ENCODE results near the gene CNKSR2. TPM values are rescaled to one million over a fixed set of nuclear protein-coding genes. Genes with fewer than 3 reads are reported as not detected.
A peak's percentile ranks its signal among the peaks of the same experiment; 100 is the strongest.
"Not testable (repeated sequence)": the region's sequence is repeated elsewhere in the genome, so short reads cannot be mapped to it uniquely, and the experiment has no call there.

Gene CNKSR2
- total RNA-seq, 1 experiment from 2014 or later, result 3.1 TPM

DNA sequence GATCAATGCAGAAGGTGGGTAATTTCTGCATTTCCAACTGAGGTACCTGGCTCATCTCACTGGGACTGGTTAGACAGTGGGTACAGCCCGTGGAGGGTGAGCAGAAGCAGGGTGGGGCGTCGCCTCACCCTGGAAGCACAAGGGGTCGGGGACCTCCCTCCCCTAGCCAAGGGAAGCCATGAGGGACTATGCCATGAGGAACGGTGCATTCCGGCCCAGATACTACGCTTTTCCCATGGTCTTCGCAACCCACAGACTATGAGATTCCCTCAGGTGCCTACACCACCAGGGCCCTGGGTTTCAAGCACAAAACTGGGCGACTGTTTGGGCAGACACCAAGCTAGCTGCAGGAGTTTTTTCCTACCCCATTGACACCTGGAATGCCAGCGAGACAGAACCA, 170.4 kb downstream of the CNKSR2 start:
- in situ Hi-C loops (cut with HindIII; ENCODE audit: low pct_unique_long_range_greater_than_20kb, low sequenced_read_pairs); DNase-seq (ENCODE audit: low read depth, low spot score): not testable (repeated sequence)

DNA sequence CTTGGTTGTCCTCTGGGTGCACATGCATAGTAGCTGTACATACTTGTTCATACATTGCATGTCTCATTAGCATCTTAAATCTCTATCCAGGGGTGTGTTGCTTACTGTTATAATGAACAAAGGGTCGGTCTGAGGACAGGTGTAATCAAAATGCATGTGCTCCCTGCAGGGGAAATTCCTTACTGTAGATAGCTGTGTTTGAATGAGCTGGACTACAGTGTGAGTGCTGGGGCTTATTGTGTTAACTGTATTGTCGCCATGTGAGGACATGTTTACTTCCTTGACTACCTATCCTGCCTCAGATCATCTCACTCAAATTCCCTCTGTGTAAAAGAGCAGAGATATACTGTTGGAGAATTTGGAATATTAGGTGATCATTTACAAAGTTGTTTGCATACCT, 185.2 kb downstream of the CNKSR2 start:
- DNase-seq (ENCODE audit: low read depth, low spot score), result no peak
- in situ Hi-C loops (cut with HindIII; ENCODE audit: low pct_unique_long_range_greater_than_20kb, low sequenced_read_pairs), result no loop called here

DNA sequence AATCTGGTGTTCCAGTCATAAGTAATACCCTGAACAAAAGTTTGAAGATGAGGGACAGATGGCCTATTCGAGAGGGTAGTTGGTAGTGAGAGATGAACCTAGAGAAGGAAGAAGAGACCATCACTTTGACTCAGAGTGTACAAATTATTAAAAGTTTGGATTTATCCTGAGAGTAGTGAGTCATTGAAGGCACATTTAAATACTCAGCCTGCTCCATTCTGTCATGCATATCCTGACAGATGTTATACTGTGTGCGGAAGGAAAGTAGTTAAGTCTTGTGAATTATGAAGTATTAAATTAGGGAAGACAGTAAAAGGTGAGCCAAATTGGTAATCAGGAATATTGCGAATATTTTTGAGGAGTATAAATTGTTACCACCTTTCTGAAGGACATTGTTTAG, 190.8 kb downstream of the CNKSR2 start:
- DNase-seq (ENCODE audit: low read depth, low spot score), result no peak
- in situ Hi-C loops (cut with HindIII; ENCODE audit: low pct_unique_long_range_greater_than_20kb, low sequenced_read_pairs), result no loop called here

- no peak for DNase-seq (ENCODE audit: low read depth, low spot score)
- in situ Hi-C loops (cut with HindIII; ENCODE audit: low pct_unique_long_range_greater_than_20kb, low sequenced_read_pairs), result no loop called here
These were observed 200.6 kb downstream of the CNKSR2 start for GRCh38 chrX:21574793-21575192.

- in situ Hi-C loops (cut with HindIII; ENCODE audit: low pct_unique_long_range_greater_than_20kb, low sequenced_read_pairs), result no loop called here
- no peak for DNase-seq (ENCODE audit: low read depth, low spot score)
These were observed 207.3 kb downstream of the CNKSR2 start for GRCh38 chrX:21581479-21581878.

DNA sequence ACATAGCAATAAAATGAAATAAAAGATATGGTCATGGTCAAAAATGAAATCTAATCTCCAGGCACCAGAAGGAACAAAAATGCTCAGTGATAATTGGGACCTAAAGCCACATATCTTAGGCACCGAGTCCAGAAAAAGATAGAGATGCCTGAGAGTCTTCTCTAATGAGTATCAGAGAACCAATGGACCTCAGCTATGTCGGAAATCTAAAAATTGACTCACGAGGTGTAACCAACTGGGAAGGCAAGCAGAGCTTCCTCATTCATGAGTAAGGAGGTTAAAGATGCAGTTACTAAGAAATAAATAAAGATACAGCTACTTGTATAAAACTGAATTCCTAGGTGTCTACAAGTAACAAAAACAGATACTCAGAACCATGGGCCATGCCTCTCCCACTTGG, 211.8 kb downstream of the CNKSR2 start:
- DNase-seq (ENCODE audit: low read depth, low spot score), result no peak

GRCh38 chrX:21590012-21590776, 216.0 kb downstream of the CNKSR2 start:
- in situ Hi-C loops (cut with HindIII; ENCODE audit: low pct_unique_long_range_greater_than_20kb, low sequenced_read_pairs), result no loop called here
- no peak for DNase-seq (ENCODE audit: low read depth, low spot score)

More for the DNA sequence above, 211.8 kb downstream of the CNKSR2 start:
- in situ Hi-C loops (cut with HindIII; ENCODE audit: low pct_unique_long_range_greater_than_20kb, low sequenced_read_pairs), result no loop called here

GRCh38 chrX:21606002-21606401, 231.8 kb downstream of the CNKSR2 start:
- DNase-seq (ENCODE audit: low read depth, low spot score), result no peak
- in situ Hi-C loops (cut with HindIII; ENCODE audit: low pct_unique_long_range_greater_than_20kb, low sequenced_read_pairs), result no loop called here

- in situ Hi-C loops (cut with HindIII; ENCODE audit: low pct_unique_long_range_greater_than_20kb, low sequenced_read_pairs), result no loop called here
- DNase-seq (ENCODE audit: low read depth, low spot score), result no peak
These were observed 235.9 kb downstream of the CNKSR2 start for GRCh38 chrX:21610168-21610567.

GRCh38 chrX:21612154-21612553, 237.9 kb downstream of the CNKSR2 start:
- in situ Hi-C loops (cut with HindIII; ENCODE audit: low pct_unique_long_range_greater_than_20kb, low sequenced_read_pairs), result no loop called here
- no peak for DNase-seq (ENCODE audit: low read depth, low spot score)

DNA sequence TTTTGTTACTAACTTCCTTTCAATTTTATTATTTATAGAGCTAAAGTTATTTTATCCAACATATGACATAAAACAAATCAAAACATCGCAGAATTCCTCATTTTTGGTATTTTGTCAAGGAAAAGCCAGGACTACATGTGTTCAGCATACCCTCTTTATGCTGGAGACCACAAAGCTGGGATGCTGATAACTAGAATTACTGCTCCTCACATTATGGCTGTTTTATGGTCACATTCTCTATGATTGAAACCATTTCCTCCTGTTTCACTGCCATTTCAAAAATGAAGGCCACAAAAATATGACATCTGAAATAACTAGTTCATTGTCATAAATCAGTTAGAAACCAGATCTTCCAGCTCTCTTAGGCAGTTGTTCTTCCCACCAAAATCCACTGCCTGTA, 242.2 kb downstream of the CNKSR2 start:
- DNase-seq (ENCODE audit: low read depth, low spot score), result no peak
- in situ Hi-C loops (cut with HindIII; ENCODE audit: low pct_unique_long_range_greater_than_20kb, low sequenced_read_pairs), result no loop called here

- no peak for DNase-seq (ENCODE audit: low read depth, low spot score)
- in situ Hi-C loops (cut with HindIII; ENCODE audit: low pct_unique_long_range_greater_than_20kb, low sequenced_read_pairs), result no loop called here
These were observed 246.0 kb downstream of the CNKSR2 start for GRCh38 chrX:21620234-21620633.

DNA sequence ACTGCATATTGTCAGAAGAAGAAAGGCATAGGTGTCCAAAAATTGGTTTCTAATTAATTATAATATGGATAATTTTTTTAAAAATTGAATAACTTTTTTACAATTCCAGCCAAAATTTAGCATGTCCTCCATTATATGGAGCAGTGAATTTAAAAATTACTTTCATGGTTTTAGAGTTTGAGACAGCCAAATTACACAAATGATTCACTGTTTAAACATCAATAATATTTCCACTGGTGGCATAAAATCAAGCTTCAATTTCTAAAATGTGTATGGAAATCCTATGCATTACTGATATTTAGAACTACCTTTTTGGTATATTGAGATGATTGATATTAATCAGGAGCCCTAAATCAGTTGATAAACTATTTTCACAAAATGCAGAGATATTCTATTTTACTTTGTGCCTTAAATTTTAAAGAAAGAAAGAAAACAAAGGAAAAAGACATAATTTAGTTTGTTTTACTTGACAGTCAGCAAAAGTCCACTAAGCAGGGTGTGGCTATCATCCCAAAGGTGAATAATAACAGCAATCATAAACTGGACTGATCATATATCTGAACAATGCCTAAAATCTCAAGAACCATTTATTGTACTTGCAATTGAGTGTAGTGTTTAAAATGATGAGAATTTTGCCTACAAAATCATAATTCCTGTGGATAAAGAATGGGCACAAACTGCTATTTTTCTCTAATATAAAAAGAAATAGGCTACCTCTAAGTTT, 249.7 kb downstream of the CNKSR2 start:
- no peak for DNase-seq (ENCODE audit: low read depth, low spot score)
- in situ Hi-C loops (cut with HindIII; ENCODE audit: low pct_unique_long_range_greater_than_20kb, low sequenced_read_pairs), result no loop called here

DNA sequence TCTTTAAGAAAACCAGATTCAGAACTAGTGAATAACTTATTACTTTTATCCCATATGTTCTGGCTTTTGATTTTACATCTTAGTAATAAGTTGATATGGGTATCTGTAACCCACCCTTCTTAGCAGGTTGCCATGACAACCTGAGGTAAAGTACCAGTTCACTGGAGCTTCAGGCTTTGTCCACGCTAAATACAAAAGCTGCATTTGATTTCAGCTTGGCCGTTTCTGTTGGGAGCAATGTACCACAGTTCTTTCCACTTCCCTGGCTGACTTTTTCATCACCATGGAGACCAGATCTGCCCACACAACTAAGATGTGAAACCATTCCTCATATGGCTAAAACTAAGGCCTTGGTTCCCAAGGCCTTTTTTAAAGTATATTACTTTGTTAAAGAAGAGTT, 257.8 kb downstream of the CNKSR2 start:
- peak; percentile 5 for DNase-seq (ENCODE audit: low read depth, low spot score)
- in situ Hi-C loops (cut with HindIII; ENCODE audit: low pct_unique_long_range_greater_than_20kb, low sequenced_read_pairs), result no loop called here

GRCh38 chrX:21638311-21638710, 264.1 kb downstream of the CNKSR2 start:
- in situ Hi-C loops (cut with HindIII; ENCODE audit: low pct_unique_long_range_greater_than_20kb, low sequenced_read_pairs), result no loop called here
- no peak for DNase-seq (ENCODE audit: low read depth, low spot score)

DNA sequence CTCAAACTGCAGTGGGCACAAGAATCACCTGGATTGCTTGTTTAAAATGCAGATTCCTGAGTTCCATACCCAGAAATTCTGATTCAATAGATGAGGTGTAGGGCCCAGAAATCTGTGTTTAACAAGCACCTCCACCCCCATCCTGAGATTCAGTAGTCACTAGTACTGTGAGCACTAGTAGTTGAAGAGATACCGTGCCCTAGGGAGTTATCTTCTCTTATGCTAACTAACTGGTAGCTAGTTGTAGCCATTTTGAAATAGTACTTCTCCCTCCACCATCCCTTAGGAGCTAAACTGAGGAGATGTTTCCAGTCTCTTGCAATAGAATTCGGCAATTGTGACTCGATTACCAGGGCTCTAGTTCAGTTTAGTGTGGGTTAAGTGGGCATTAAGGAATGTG, 265.6 kb downstream of the CNKSR2 start:
- no peak for DNase-seq (ENCODE audit: low read depth, low spot score)
- in situ Hi-C loops (cut with HindIII; ENCODE audit: low pct_unique_long_range_greater_than_20kb, low sequenced_read_pairs), result no loop called here

DNA sequence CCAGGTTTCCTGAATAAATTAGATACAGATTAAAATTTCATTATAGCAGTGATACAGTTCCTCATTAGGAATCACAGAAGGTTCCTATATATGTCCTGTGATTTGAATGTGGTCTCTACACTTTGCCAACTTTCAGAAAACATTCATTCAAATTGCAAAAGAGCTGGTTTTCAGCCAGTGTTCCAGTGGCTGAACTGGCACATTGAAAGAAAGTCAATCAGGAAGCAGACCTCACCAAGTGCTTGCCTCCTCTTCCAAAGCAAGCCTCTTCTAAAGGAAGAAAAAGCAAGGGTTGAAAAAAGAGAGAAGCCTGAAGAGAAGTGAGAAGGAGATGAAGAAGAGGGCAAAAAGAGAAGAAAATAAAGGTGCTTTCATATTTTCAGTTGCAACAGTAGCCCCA, 271.2 kb downstream of the CNKSR2 start:
- peak; percentile 69 for DNase-seq (ENCODE audit: low read depth, low spot score)
- in situ Hi-C loops (cut with HindIII; ENCODE audit: low pct_unique_long_range_greater_than_20kb, low sequenced_read_pairs), result no loop called here

DNA sequence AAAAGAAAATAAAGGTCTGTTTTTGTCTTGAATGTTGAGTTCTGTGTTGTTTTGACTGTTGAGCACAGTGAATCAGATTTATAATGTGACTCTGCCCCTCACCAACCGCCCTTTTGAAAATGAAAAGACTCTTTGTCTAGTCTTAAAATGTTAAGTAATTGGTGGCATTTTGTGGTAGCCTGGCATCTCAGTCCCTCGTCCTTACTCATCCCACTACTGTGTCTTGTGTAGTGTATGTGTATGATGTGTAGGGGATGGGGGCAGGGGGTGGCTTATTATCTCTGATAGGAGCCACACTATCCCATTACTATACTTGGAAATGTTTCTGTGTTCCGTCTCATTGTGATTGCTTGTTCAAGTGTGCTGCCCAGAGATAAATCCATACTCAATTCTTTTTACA, 271.7 kb downstream of the CNKSR2 start:
- peak; percentile 93 for DNase-seq (ENCODE audit: low read depth, low spot score)
- in situ Hi-C loops (cut with HindIII; ENCODE audit: low pct_unique_long_range_greater_than_20kb, low sequenced_read_pairs), result no loop called here

DNA sequence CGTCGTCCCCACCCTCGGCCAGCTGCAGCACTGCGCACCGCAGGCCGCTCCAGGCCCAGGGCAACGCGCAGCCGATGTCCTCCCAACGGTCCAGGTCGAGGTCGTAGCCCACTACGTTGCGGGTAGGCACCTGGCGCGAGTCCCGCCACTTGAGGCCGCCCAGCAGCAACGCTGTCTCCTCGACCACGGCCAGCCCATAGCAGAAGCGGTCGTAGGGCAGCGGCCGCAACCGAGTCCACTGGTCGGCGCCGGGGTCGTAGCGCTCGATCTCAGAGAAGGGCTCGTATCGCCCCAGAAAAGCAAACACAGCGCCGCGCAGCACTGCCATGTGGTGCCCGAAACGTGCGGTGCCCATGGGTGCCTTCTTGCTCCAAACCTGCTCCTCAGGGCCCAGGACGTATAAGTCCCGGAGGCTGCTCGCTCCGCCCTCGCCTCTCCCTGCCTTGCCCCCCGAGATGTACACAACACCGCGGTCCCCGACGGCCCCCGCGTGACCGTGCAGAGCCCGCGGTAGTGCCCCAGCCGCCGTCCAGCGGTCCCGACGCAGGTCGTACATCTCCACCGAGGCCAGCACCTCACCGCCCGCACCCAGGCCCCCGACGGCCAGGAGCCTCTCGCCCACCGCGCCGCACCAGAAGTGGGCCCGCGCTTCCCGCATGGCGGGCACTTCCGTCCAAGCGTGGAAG, 281.8 kb downstream of the CNKSR2 start:
- no peak for DNase-seq (ENCODE audit: low read depth, low spot score)
- in situ Hi-C loops (cut with HindIII; ENCODE audit: low pct_unique_long_range_greater_than_20kb, low sequenced_read_pairs), result no loop called here

All from SK-MEL-5 (cell line).